Sigmoid colon (tissue), 4 donors: ENCODE results near the gene PTPN2.

ENCODE experiments used
- EP300 ChIP-seq, 4 donors: sonication (generic); formaldehyde crosslinking; IDR thresholded peaks; one replicate each; pipeline ENCODE4 v1.6.1; 2017; ENCODE audit warnings: antibody characterized with exemption in 4 of 4
- POLR2A ChIP-seq, 2 donors: fragments of 450-650 bp; IDR thresholded peaks; one replicate each; pipeline ENCODE4 v1.6.1; 2016; ENCODE audit warnings: antibody characterized with exemption in 2 of 2, mild to moderate bottlenecking in 2 of 2, moderate library complexity in 2 of 2
- POLR2AphosphoS5 ChIP-seq, 4 donors: sonication (generic); formaldehyde crosslinking; IDR thresholded peaks; one replicate each; pipeline ENCODE4 v1.6.1; 2017; ENCODE audit warnings: antibody characterized with exemption in 4 of 4
- TF ChIP-seq, protein P1 (sequence below), 4 experiments: fragments of 450-650 bp in 3 of 4; fragments of 200-600 bp in 1 of 4; IDR thresholded peaks; one replicate each; pipeline ENCODE4 v1.5.1; 2016 to 2019; ENCODE audit warnings: antibody characterized with exemption in 4 of 4, mild to moderate bottlenecking in 3 of 4, moderate library complexity in 2 of 4

DNA sequence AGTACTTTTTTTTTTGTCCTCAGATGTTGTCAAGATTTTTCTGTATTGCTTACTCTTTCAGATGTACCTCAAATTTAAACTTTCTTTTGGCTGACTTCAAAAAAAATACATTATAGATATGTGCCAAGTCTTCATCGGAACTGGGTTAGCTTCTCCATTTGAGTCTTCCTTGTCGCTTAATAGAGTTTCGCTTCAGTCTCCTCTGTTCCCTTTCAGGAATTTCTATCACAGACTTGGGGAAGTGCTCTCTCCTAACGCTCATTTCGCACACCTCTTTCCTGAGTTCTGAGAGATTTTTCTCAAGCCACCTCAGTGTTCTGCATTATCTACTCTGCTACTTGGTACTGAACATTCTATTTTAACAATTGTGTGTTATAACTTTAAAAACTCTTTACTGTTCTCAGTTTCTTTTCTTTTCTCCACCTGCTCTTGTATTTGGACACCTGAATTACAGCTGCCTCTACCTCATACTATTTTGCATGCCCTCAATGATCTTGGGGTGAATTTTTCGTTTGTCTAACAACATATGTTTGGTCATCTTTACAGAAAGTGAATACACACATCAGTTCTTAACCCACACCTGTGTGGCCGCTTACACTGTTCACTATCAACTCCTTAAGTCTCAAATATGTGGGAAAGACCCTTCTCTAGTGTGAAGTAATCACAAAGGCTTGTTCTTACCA is 16.5 kb downstream of the PTPN2 start:
- no peak for TF ChIP-seq POLR2AphosphoS5 (IDR thresholded peaks at IDR 0.05)
- no peak for TF ChIP-seq POLR2A (IDR thresholded peaks at IDR 0.05)
- TF ChIP-seq, protein P1, sequence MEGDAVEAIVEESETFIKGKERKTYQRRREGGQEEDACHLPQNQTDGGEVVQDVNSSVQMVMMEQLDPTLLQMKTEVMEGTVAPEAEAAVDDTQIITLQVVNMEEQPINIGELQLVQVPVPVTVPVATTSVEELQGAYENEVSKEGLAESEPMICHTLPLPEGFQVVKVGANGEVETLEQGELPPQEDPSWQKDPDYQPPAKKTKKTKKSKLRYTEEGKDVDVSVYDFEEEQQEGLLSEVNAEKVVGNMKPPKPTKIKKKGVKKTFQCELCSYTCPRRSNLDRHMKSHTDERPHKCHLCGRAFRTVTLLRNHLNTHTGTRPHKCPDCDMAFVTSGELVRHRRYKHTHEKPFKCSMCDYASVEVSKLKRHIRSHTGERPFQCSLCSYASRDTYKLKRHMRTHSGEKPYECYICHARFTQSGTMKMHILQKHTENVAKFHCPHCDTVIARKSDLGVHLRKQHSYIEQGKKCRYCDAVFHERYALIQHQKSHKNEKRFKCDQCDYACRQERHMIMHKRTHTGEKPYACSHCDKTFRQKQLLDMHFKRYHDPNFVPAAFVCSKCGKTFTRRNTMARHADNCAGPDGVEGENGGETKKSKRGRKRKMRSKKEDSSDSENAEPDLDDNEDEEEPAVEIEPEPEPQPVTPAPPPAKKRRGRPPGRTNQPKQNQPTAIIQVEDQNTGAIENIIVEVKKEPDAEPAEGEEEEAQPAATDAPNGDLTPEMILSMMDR (IDR thresholded peaks at IDR 0.05): no peak
- TF ChIP-seq EP300 (IDR thresholded peaks at IDR 0.05): no peak
